K562 (cell line): ENCODE data around the gene FAM53A. TPM values are rescaled to one million over a fixed set of nuclear protein-coding genes. Genes with fewer than 3 reads are reported as not detected.
A peak's percentile ranks its signal among the peaks of the same experiment; 100 is the strongest.

ENCODE experiments used
- ATF4 ChIP-seq: fragments of 450-650 bp; formaldehyde crosslinking; IDR thresholded peaks from 2 replicates; pipeline ENCODE4 v1.4.0; 2022; ENCODE audit warnings: mild to moderate bottlenecking, moderate library complexity
- DIDO1 ChIP-seq: fragments of 450-650 bp; IDR thresholded peaks from 2 replicates; pipeline ENCODE4 v1.6.1; 2016; ENCODE audit warnings: low read depth, missing biosample characterization, missing genetic modification characterization
- EGR1 ChIP-seq: fragments of 450-650 bp; conservative IDR thresholded peaks from 2 replicates; pipeline ENCODE4 v1.6.1; 2017; ENCODE audit warnings: mild to moderate bottlenecking
- GTF2E2 ChIP-seq: fragments of 200-800 bp; sonication (Bioruptor generic); IDR thresholded peaks from 2 replicates; pipeline ENCODE4 v1.6.1; 2016; ENCODE audit warnings: missing genetic modification characterization, missing compliant biosample characterization
- HDAC3 ChIP-seq: fragments of 450-650 bp; IDR thresholded peaks from 2 replicates; pipeline ENCODE4 v1.6.1; 2018; ENCODE audit warnings: borderline replicate concordance, mild to moderate bottlenecking, moderate library complexity; ENCODE audit not compliant: partially characterized antibody
- HEY1 ChIP-seq: fragments of 250-450 bp; sonication (Bioruptor Pico); IDR thresholded peaks from 2 replicates; pipeline ENCODE4 v1.5.0; 2020; ENCODE audit warnings: mild to moderate bottlenecking, moderate library complexity, borderline replicate concordance
- JUND ChIP-seq, 2 experiments: IDR thresholded peaks; 2 replicates in 1 of 2; 3 replicates in 1 of 2; pipeline ENCODE4 v1.6.1; 2011; ENCODE audit warnings: borderline replicate concordance in 2 of 2, low read depth in 2 of 2, low read length in 2 of 2, improper control_type of control experiment in 1 of 2, missing biosample characterization in 1 of 2, missing genetic modification characterization in 1 of 2, missing genetic modification reagents in 1 of 2
- KDM4B ChIP-seq, 2 experiments: fragments of 450-650 bp in 1 of 2; sonication (generic) in 1 of 2; IDR thresholded peaks; 2 replicates each; pipeline ENCODE4 v1.6.1; 2016 to 2017; ENCODE audit warnings: borderline replicate concordance in 2 of 2, antibody characterized with exemption in 1 of 2, low read depth in 1 of 2, mild to moderate bottlenecking in 1 of 2
- LCOR ChIP-seq: sonication (generic); formaldehyde crosslinking; IDR thresholded peaks from 2 replicates; pipeline ENCODE4 v1.8.0; 2022; ENCODE audit warnings: mild to moderate bottlenecking, missing genetic modification reagents
- MAZ ChIP-seq, 2 experiments: fragments of 450-650 bp in 1 of 2; sonication (generic) in 1 of 2; formaldehyde crosslinking; IDR thresholded peaks in 1 of 2; conservative IDR thresholded peaks in 1 of 2; 2 replicates each; pipeline versions ENCODE4 v1.4.0 to v1.5.0; 2020; ENCODE audit warnings: mild to moderate bottlenecking in 1 of 2, missing genetic modification reagents in 1 of 2
- MXI1 ChIP-seq: IDR thresholded peaks from 2 replicates; pipeline ENCODE4 v1.6.1; 2011; ENCODE audit warnings: low read depth, mild to moderate bottlenecking, improper control_type of control experiment, low read length
- NFE2L1 ChIP-seq: fragments of 450-650 bp; IDR thresholded peaks from 2 replicates; pipeline ENCODE4 v1.6.1; 2016; ENCODE audit warnings: missing genetic modification characterization, low read depth, mild to moderate bottlenecking, missing compliant biosample characterization, moderate library complexity, borderline replicate concordance
- PHF8 ChIP-seq: fragments of 200-600 bp; sonication (generic); IDR thresholded peaks from 2 replicates; pipeline ENCODE4 v1.6.1; 2012; ENCODE audit warnings: mixed run types, mild to moderate bottlenecking, inconsistent platforms, low read length, moderate library complexity, borderline replicate concordance
- POLR2G ChIP-seq: fragments of 200-400 bp; formaldehyde crosslinking; IDR thresholded peaks from 2 replicates; pipeline ENCODE4 v1.6.1; 2017; ENCODE audit warnings: low read depth, mild to moderate bottlenecking, antibody characterized with exemption, low read length, moderate library complexity
- SMARCC2 ChIP-seq: fragments of 450-650 bp; IDR thresholded peaks from 2 replicates; pipeline ENCODE4 v1.6.1; 2017; ENCODE audit warnings: antibody characterized with exemption, moderate library complexity, mild to moderate bottlenecking, low read depth
- SOX6 ChIP-seq: fragments of 450-650 bp; IDR thresholded peaks from 2 replicates; pipeline ENCODE4 v1.6.1; 2014; ENCODE audit warnings: mild to moderate bottlenecking
- UBTF ChIP-seq, 2 experiments: IDR thresholded peaks; 2 replicates each; pipeline ENCODE4 v1.6.1; 2012; ENCODE audit warnings: improper control_type of control experiment in 2 of 2, low read depth in 2 of 2, low read length in 2 of 2, borderline replicate concordance in 1 of 2
- VEZF1 ChIP-seq: fragments of 200-800 bp; sonication (Bioruptor generic); IDR thresholded peaks from 2 replicates; pipeline ENCODE4 v1.6.1; 2017; ENCODE audit warnings: missing genetic modification characterization, missing compliant biosample characterization
- ZNF146 ChIP-seq: IDR thresholded peaks from one replicate; pipeline ENCODE4 v1.6.1; 2018; ENCODE audit warnings: missing compliant biosample characterization; ENCODE audit not compliant: unreplicated experiment
- ZNF408 ChIP-seq: fragments of 250-450 bp; sonication (Bioruptor Pico); IDR thresholded peaks from 2 replicates; pipeline ENCODE4 v1.4.0; 2020; ENCODE audit warnings: low read depth, mild to moderate bottlenecking, moderate library complexity
- ZNF707 ChIP-seq: fragments of 250-450 bp; sonication (Bioruptor Pico); conservative IDR thresholded peaks from 2 replicates; pipeline ENCODE4 v1.8.0; 2022; ENCODE audit warnings: inconsistent platforms, mild to moderate bottlenecking, moderate library complexity
- polyA plus RNA-seq, 8 experiments: library from polyadenylated mRNA; depleted of rRNA in 4 of 8; stranded (reverse) in 5 of 8; unstranded in 3 of 8; fragments of >200 nt; fragmentation: Nextera tagmentation in 2 of 8; fragmentation: Illumina TruSeq in 1 of 8; extraction: Ambion mirVana in 2 of 8; extraction: Trizol in 1 of 8; gene quantifications; 2 replicates each; pipeline versions ENCODE4 v1.2.1 to v1.2.3, GENCODE V29; 2011 to 2014; ENCODE audit warnings: inconsistent platforms in 1 of 8, missing spikeins in 1 of 8
- total RNA-seq, 7 experiments: library from RNA; depleted of rRNA in 6 of 7; stranded (reverse); fragments of >200 nt in 6 of 7; fragmentation: Illumina TruSeq in 2 of 7; extraction: Trizol in 2 of 7; gene quantifications; 2 replicates each; pipeline versions ENCODE4 v1.2.1 to v1.2.3, GENCODE V29; 2011 to 2021; ENCODE audit warnings: low replicate concordance in 1 of 7

Gene FAM53A
- total and polyA plus RNA-seq, 9 of the 15 experiments (the other 6 are each of a cell fraction or from before 2014, with no cell fraction given): 0.53 to 2.7 (median 1.4) TPM; not detected in 2

- TF ChIP-seq UBTF (IDR thresholded peaks at IDR 0.05; ENCODE audit: borderline replicate concordance in 1 of 2, low read depth in 2 of 2, low read length in 2 of 2) (no peak), GTF2E2 (peak; percentile 60; the same call in 1 of the 2 replicates), HEY1 (CRISPR knock-in tag) (no peak), MAZ (CRISPR knock-in tag; conservative IDR thresholded peaks at IDR 0.05 in 1 of 2, IDR thresholded peaks at IDR 0.05 in 1 of 2) (peak in 1 of 2 experiments; percentile 51; a peak in 1 of 4 replicates), HDAC3 (no peak), NFE2L1 (tag) (no peak), ZNF408 (CRISPR knock-in tag) (no peak), POLR2G (peak; percentile 88), KDM4B (IDR thresholded peaks at IDR 0.05; ENCODE audit: borderline replicate concordance in 2 of 2, low read depth in 1 of 2) (peak in 1 of 2 experiments; percentile 98; a peak in 2 of 4 replicates), VEZF1 (CRISPR knock-in tag) (peak; percentile 100), DIDO1 (no peak), EGR1 (no peak), ZNF707 (CRISPR knock-in tag) (no peak), ATF4 (CRISPR knock-in tag) (no peak), PHF8 (peak; percentile 70; the same call in 1 of the 2 replicates), LCOR (peak; percentile 24; the same call in 1 of the 2 replicates), SOX6 (no peak), ZNF146 (CRISPR knock-in tag) (no peak), SMARCC2 (no peak), JUND (IDR thresholded peaks at IDR 0.05; ENCODE audit: borderline replicate concordance, low read depth, low read length) (peak; percentile 18; the same call in 1 of the 2 replicates), JUND (tag; IDR thresholded peaks at IDR 0.05; ENCODE audit: borderline replicate concordance, low read depth, low read length) (no peak; the same call in 2 of the 3 replicates), MXI1 (no peak)
Observed at GRCh38 chr4:1721003-1721665, 37.0 kb upstream of the FAM53A start, which contains the start of the genes TACC3 and TMEM129 (continued).
